Measurements from ENCODE around the gene RAD9A.
"Not testable (repeated sequence)": the region's sequence is repeated elsewhere in the genome, so short reads cannot be mapped to it uniquely, and the experiment has no call there.

Gene RAD9A

DNA sequence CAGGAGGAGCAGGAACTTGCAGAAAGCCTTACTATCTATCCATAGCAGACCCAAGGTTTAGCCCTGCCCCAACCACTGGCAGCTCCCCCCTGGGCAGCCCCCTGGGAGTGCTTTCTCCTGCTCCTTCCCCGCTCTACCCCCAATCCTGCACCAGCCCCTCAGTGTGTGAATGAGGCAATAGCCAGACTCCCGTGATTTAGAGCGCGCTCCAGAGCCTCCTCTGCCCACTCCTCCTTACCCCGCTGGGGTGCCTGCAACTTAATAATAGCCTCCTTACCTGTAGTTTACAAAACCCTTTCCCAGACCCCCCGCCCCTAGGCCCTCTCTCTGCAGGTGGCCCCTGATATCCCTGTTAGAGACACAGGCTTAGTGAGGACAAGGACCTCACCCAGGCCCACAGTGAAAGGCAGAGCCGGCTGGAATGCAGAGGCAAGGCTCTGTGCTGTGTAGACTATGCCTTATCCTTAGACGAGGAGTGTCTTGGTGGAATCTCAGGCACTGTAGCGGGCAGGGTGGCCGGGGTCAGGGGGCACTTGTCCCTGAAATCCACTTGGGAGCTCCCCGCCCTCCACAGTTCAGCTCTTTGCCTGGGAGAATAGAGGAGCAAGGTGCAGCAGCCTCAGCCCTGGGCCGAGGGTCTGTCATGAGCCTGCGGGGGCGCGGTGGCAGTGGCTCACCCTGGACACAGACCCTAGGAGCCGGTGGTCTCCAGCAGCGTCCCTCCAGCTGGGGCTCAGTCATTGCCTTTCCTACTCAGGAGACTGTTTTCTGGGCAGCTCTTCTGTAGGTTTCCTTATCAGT lies 19.4 kb downstream of the RAD9A start:
- no peak for DNase-seq

- no peak for DNase-seq
Observed at GRCh38 chr11:67411785-67412152, 20.0 kb downstream of the RAD9A start.

- DNase-seq: no peak
Observed at GRCh38 chr11:67412495-67413179, 20.9 kb downstream of the RAD9A start.

DNA sequence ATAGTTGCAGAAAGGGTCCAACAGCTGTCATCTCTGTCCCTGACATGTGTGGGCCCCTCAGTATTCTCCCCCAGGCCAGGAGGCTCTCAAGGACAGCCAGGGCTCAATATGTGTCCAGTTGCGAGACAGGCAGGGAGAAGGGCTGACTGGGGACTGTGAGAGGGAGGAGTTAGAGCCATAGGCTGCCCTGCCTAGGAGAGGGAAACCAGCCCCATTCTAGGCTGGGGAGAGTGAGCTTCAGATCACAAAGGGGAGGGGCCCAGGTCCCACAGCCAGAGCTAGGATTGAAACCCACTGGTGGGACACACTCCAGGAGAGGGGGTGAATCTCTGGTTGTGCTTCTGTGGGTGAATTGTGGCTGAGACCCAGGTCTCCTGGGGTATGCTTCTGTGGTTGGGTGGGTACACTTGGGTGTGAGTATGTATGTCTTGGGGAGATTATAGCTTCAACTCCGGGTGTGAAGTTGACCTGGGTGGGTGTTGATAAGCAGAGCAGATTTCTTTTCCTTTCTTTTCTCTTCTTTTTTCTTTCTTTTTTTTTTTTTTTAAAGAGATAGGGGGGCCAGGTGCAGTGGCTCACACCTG lies 21.6 kb downstream of the RAD9A start:
- DNase-seq: no peak

DNA sequence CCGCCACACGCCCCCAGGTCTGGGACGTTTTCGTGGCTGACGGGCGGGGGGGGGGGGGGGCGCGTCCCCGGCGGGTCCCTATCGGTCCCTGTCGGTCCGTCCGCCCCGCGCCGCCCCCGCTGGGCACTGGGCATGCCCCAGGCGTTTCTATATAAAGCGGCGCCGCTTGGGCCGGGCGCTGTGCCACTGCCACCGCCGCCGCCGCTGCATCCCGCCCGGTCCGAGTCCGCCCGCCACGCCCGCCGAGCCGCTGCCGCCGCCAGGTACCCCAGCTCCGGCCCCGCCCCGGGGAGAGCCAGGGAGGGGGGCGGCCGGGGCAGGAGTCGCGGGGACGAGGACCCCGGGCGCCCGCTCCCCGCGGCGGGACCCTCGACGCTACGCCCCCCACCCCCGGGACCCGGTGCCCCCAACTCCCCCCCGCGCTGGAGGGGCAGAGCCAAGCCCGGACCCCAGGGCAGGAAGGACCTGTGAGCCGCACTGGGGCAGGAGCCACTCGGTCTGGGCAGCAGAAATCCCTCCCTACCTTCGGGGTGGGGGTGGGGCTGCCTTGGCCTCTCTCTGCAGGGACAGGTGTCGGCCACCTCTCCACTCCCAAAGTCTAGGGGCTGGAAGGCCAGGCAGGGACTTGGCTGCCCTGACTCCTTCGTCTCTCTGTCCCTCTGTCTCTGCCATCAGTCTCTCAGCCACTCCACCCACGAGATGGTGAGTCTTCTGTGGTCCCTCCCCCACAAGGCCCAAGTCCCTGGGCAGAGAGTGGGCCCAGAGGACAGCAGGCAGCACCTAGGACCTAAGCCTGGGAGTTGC lies 23.9 kb downstream of the RAD9A start, which contains the start of gene CARNS1:
Gene CARNS1, plus strand, starts transcription at position 178 of the 804 bp plus-strand sequence. Its CDS starts 522 bp downstream, at position 700.
- peak; percentile 17 for DNase-seq

DNA sequence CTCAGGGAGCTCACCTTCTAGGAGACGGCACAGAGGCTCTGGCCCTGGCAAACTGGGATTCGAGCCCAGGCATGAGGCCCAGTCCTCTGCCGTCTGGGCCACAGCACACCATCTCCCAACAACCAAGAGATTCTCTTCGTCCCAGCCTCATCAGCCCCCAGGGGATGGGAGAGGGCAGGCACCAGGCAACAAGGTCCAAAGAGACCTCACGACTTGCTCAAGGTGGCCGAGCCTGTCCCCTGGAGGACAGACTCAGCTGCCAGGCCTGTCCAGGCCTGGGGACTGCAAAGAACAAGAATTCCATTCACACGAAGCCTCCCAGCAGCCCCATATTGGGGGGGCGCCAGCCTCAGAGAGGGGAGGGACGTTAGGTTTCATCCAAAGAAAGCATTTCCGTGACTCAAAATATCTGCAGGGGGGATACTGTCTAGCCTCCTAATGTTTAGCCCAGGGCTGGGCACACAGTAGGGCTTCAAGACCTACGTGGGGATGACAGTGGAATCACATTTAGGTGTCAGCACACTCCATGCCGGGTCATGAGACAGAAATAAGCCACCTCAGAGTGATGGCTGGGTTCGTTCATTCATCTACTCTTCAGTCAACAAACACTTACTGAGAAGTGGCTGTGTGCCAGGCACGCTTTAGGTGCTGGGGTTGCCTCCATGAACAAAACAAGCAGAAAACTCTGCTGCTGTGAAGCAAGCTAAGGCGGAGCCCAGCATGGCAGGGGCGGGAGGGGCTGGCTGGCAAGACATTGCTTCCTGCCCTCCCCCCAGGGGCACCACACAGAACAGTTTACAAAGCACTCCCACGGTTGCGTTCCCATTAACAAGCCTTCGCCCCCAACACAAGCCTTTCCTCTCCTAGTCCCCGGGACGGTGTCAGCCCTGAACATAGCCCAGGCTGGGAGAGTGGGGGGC lies 24.9 kb downstream of the RAD9A start:
- peak; percentile 45 for DNase-seq

- no peak for DNase-seq
Observed at GRCh38 chr11:67417425-67417824, 25.6 kb downstream of the RAD9A start.

- no peak for DNase-seq
Observed at GRCh38 chr11:67418476-67419281, 26.9 kb downstream of the RAD9A start.

DNA sequence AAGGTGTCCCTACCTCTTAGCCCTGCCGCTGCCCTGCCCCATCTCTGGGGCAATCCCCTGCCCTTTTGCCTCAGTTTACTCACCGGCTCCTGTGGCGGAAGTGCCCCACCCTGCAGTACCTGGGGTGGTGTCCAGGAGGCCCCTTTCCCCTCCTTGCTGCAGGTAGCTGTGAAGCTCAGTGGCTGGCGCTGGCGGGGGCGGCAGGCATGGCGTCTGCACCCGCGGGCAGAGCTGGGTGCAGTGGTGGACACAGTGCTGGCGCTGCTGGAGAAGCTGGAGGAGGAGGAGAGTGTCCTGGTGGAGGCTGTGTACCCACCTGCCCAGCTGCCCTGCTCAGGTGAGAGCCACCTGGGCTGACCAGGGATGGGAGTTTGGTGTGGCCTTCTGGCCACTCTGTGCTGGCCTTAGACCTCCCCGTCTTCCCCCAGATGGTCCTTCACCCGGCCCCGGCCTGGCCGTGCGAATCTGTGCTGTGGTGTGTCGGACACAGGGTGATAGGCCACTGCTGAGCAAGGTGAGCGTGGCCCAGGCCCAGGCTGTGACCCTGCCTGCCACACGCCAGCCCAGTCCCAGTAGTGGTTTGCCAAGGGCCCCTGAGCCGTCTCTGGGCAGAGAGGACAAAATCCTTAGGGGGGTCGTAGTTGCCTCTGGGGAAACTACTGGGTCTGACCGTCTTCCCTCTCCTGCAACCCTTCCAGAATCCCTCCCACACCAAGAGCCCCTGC lies 27.7 kb downstream of the RAD9A start:
- no peak for DNase-seq

DNA sequence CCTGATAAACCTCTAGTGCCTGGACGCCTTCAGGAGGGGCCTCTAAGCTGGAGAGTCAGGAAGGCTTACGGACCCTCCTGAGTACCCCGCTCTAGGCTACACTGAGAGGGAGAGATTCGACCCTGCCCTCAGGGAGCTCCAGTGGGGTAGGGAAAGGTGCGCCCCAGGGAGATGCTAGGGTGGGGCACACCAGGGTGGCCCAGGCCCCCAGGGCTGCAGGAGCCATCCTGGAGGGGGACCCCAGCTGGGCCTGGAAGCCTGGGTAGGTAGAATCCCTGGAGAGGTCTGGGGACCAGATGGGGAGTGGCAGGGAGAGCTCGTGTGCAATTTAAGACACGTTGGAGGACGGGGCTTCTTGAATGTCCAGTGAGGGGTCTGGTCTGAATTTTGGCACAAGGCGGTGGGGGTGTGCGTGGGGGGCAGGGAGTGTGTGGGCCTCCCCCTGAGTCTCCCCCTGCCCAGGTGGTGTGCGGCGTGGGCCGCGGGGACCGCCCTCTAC lies 28.4 kb downstream of the RAD9A start:
- no peak for DNase-seq

DNA sequence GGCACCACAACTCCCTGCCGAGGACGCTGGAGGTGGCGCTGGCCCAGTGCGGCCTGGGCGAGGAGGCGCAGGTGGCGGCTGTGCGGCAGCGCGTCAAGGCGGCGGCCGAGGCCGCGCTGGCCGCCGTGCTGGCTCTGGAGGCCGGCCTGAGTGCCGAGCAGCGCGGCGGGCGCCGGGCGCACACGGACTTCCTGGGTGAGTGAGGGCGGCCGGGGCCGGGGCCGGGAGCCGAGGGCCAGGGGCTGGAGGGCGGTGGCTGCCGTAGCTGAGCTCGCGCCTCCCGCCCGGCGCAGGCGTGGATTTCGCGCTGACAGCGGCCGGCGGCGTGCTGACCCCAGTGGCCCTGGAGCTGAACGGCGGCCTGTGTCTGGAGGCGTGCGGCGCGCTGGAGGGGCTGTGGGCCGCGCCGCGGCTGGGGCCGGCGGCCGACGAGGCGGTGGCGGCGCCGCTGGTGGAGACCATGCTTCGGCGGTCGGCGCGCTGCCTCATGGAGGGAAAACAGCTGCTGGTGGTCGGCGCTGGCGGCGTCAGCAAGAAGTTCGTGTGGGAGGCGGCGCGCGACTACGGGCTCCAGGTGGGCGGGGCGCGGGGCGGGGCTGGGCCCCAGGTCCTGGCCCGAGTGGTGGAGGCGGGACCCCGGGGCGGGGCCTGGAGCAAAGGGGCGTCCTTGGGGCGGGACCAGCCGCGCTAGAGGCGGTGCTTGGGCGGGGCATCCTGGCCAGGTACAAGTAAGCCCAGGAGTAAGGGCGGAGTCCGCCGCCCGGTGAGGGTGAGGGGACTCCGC lies 29.1 kb downstream of the RAD9A start:
- peak; percentile 90 for DNase-seq

GRCh38 chr11:67421430-67422031 lies 29.7 kb downstream of the RAD9A start:
- DNase-seq: no peak

- no peak for DNase-seq
Observed at GRCh38 chr11:67422891-67423290, 31.1 kb downstream of the RAD9A start.

DNA sequence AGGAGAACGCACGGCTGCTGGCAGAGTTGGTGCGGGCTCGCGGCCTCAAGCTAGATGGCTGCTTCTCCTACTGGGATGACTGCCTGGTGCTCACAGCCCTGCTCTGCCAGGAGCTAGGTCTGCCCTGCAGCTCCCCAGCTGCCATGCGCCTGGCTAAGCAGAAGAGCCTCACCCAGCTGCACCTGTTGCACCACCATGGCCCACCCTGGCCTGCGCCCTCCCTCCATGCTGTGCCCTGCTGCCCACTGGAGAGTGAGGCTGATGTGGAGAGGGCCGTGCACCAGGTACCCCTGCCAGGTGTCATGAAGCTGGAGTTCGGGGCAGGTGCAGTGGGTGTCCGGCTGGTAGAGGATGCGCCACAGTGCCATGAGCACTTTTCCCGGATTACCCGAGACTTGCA lies 31.7 kb downstream of the RAD9A start:
- no peak for DNase-seq

DNA sequence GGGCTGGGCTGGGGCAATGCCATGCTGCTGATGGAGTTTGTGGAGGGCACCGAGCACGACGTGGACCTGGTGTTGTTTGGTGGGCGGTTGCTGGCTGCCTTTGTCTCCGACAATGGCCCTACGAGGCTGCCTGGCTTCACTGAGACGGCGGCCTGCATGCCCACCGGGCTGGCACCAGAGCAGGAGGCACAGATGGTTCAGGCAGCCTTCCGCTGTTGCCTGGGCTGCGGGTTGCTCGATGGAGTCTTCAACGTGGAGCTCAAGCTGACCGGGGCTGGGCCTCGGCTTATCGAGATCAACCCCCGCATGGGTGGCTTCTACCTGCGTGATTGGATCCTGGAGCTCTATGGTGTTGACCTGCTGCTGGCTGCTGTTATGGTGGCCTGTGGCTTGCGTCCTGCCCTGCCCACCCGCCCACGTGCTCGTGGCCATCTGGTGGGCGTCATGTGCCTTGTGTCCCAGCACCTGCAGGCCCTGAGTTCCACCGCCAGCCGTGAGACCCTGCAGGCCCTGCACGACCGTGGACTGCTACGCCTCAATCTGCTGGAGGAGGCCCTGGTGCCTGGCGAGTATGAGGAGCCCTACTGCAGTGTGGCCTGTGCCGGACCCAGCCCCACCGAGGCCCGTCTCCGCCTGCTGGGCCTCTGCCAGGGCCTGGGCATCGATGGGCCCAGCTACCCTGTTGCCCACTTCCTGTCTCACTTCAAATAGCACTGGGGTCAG lies 32.3 kb downstream of the RAD9A start:
- DNase-seq: no peak

DNA sequence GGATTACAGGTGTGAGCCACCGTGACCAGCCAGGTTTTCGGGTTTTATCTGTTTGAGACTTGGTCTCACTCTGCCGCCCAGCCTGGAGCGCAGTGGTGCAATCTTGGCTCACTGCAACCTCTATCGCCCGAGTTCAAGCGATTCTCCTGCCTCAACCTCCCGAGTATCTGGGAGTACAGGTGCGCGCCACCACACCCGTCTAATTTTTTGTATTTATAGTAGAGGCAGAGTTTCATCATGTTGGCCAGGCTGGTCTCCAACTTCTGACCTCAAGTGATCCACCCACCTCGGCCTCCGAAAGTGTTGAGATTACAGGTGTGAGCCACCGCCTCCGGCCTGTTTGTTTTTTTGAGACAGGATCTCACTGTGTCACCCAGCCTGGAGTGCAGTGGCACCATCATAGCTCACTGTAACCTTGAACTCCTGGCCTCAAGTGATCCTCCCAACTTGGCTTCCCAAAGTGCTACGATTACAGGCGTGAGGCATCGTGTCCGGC lies 35.6 kb downstream of the RAD9A start:
- DNase-seq: not testable (repeated sequence)

GRCh38 chr11:67428052-67429001 lies 36.5 kb downstream of the RAD9A start, which contains the start of gene RPS6KB2:
RPS6KB2 (plus strand) TSS chr11:67428494; CDS start chr11:67428546, 52 bp downstream.
- peak; percentile 96 for DNase-seq
